Ovary (tissue), 9 donors: ENCODE measurements around the gene PSMD5. TPM values are rescaled to one million over a fixed set of nuclear protein-coding genes. Genes with fewer than 3 reads are reported as not detected.

ENCODE experiments used
- DNase-seq, 5 donors: peaks; one replicate each; pipeline ENCODE4 v3.0.0-alpha.2; 2019 to 2020
- H3K27ac ChIP-seq, 2 donors: fragments of 200-600 bp; one replicate each; pipeline versions ENCODE4 v1.5.1 to v1.8.0; 2019 to 2022
- H3K27me3 ChIP-seq: fragments of 200-600 bp; one replicate; pipeline ENCODE4 v1.8.0; 2022
- H3K36me3 ChIP-seq: fragments of 200-600 bp; sonication (generic); one replicate; pipeline ENCODE4 v1.5.1; 2019
- H3K4me1 ChIP-seq: one replicate; pipeline ENCODE4 v1.8.1; 2013; ENCODE audit warnings: mild to moderate bottlenecking, moderate library complexity; ENCODE audit not compliant: insufficient read depth
- H3K4me3 ChIP-seq: fragments of 200-600 bp; sonication (generic); one replicate; pipeline ENCODE4 v1.5.1; 2017
- H3K9me3 ChIP-seq, 2 donors: fragments of 200-600 bp in 1 of 2; sonication (generic) in 1 of 2; one replicate each; pipeline versions ENCODE4 v1.5.1 to v1.8.1; 2013 to 2019; ENCODE audit warnings: mild to moderate bottlenecking in 1 of 2, moderate library complexity in 1 of 2
- EP300 ChIP-seq: sonication (generic); formaldehyde crosslinking; IDR thresholded peaks from one replicate; pipeline ENCODE4 v1.6.1; 2017; ENCODE audit warnings: antibody characterized with exemption
- POLR2A ChIP-seq: fragments of 450-650 bp; IDR thresholded peaks from one replicate; pipeline ENCODE4 v1.6.1; 2017; ENCODE audit warnings: antibody characterized with exemption, mild to moderate bottlenecking, moderate library complexity
- WGBS, 3 donors: extraction: QIAGEN DNeasy Blood & Tissue Kit in 1 of 3; methylation state at CpG; one replicate each; pipeline versions ENCODE4 v1.1.5 to v1.1.7; 2013 to 2017; 5-methylcytosine and 5-hydroxymethylcytosine counted together
- intact Hi-C, 4 donors: fragments of 100-400 bp; cut with DNase I; formaldehyde crosslinking; loops; one replicate each; pipeline versions ENCODE4 v1.11.0 to v1.15.1; 2022 to 2023
- polyA plus RNA-seq, 2 donors: library from polyadenylated mRNA; stranded (reverse); fragments of 200-250 nt in 1 of 2; fragments of 350-450 nt in 1 of 2; fragmentation: Illumina TruSeq in 1 of 2; extraction: RNeasy Lipid Tissue Mini Kit (QIAGEN cat#74804) in 1 of 2; gene quantifications; one replicate each; pipeline ENCODE4 v1.2.3, GENCODE V29; 2013 to 2014
- total RNA-seq, 7 donors: library from RNA; depleted of rRNA in 2 of 7; stranded (reverse); fragments of >200 nt in 2 of 7; fragmentation: NEBNext Ultra II Directional in 3 of 7; extraction: Animal tissue kit (Norgen Biotek cat#: 25700) in 3 of 7; gene quantifications; one replicate each; pipeline versions ENCODE4 v1.1.0 to v1.2.4, GENCODE V29; 2016 to 2023
- TF ChIP-seq, protein P1 (sequence below), 3 donors: fragments of 450-650 bp in 2 of 3; fragments of 200-600 bp in 1 of 3; IDR thresholded peaks; one replicate each; pipeline versions ENCODE4 v1.5.1 to v1.8.0; 2016 to 2022; ENCODE audit warnings: antibody characterized with exemption in 3 of 3, mild to moderate bottlenecking in 1 of 3
- donor health status: DM: no; HTN: no; CAD: no; lungs with moderate emphysema.
- donor health status: DM: no; HTN: no; CAD: no.
- donor health status: Bipolar disorder and iron deficiency.
- donor health status: DM: yes; HTN: yes; CAD: no.
- donor health status: DM: no; HTN: no; CAD: no.
- donor health status: DM: yes; HTN: yes; CAD: no.

Gene PSMD5
- total and polyA plus RNA-seq, 9 donors: 13.4 to 49.2 (median 36.9) TPM

- peaks cover 6% of the 10 kb centered on the region for H3K4me1 ChIP-seq
- H3K27ac ChIP-seq: no peak overlapping the region
- no peak for DNase-seq
- H3K27me3 ChIP-seq: no peaks in the 10 kb centered on the region
- no peaks in the 10 kb centered on the region for H3K36me3 ChIP-seq
- no peak overlapping the region for H3K4me3 ChIP-seq
- H3K9me3 ChIP-seq: no peaks in the 10 kb centered on the region
- TF ChIP-seq, protein P1, sequence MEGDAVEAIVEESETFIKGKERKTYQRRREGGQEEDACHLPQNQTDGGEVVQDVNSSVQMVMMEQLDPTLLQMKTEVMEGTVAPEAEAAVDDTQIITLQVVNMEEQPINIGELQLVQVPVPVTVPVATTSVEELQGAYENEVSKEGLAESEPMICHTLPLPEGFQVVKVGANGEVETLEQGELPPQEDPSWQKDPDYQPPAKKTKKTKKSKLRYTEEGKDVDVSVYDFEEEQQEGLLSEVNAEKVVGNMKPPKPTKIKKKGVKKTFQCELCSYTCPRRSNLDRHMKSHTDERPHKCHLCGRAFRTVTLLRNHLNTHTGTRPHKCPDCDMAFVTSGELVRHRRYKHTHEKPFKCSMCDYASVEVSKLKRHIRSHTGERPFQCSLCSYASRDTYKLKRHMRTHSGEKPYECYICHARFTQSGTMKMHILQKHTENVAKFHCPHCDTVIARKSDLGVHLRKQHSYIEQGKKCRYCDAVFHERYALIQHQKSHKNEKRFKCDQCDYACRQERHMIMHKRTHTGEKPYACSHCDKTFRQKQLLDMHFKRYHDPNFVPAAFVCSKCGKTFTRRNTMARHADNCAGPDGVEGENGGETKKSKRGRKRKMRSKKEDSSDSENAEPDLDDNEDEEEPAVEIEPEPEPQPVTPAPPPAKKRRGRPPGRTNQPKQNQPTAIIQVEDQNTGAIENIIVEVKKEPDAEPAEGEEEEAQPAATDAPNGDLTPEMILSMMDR (IDR thresholded peaks at IDR 0.05): no peak
- no peak for TF ChIP-seq EP300
- TF ChIP-seq POLR2A: no peak
- intact Hi-C loops: loop anchor here in 1 of 4 donors (5.0 kb wide), 1 partner anchor 211 kb away; no protein-coding TSS in a partner anchor
- WGBS, 3 donors: 95 to 96% (median 96%) methylated on average over 6 of the region's 6 CpGs
Observed at GRCh38 chr9:120866651-120867050, 23.9 kb upstream of the PSMD5 start.

DNA sequence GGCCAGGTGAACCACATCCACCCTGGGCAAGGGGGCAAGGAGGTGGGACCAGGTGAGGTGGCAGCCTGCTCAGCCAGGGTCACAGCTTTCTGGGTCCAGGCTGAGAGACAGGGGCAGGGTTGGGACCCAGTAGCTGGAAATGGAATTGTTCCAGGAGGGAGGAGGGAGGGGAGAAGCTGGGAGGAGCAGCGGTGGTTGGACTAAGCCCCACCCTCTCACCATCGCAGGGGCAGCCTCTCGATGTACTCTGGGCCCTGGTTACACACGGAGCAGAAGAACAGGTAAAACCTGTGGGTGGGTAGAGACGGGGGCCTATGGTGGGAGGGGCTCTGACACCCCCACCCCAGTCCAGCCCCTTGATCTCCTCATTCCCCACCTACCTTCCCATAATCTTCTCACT lies 23.1 kb upstream of the PSMD5 start:
- no peaks in the 10 kb centered on the region for H3K27me3 ChIP-seq
- H3K4me3 ChIP-seq: no peak overlapping the region
- H3K4me1 ChIP-seq: peaks cover 6% of the 10 kb centered on the region
- no peaks in the 10 kb centered on the region for H3K36me3 ChIP-seq
- no peaks in the 10 kb centered on the region for H3K9me3 ChIP-seq
- TF ChIP-seq POLR2A (no peak), EP300 (no peak)
- TF ChIP-seq, protein P1 (IDR thresholded peaks at IDR 0.05): no peak
- 59 to 67% (median 60%) methylated on average over 5 of the region's 5 CpGs for WGBS, 3 donors
- no peak for DNase-seq
- intact Hi-C loops: loop anchor here in 1 of 4 donors (5.0 kb wide), 1 partner anchor 211 kb away; no protein-coding TSS in a partner anchor
- H3K27ac ChIP-seq: no peak overlapping the region

- TF ChIP-seq, protein P1 (IDR thresholded peaks at IDR 0.05): no peak
- TF ChIP-seq POLR2A (no peak), EP300 (no peak)
- H3K9me3 ChIP-seq: no peaks in the 10 kb centered on the region
- WGBS, 3 donors: 37 to 57% (median 56%) methylated on average over 5 of the region's 5 CpGs
- no peak for DNase-seq
- H3K36me3 ChIP-seq: no peaks in the 10 kb centered on the region
- no peak overlapping the region for H3K27ac ChIP-seq
- peaks cover 6% of the 10 kb centered on the region for H3K4me1 ChIP-seq
- H3K27me3 ChIP-seq: no peaks in the 10 kb centered on the region
- intact Hi-C loops: loop anchor here in 1 of 4 donors (5.0 kb wide), 1 partner anchor 212 kb away; no protein-coding TSS in a partner anchor
- H3K4me3 ChIP-seq: no peak overlapping the region
Observed at GRCh38 chr9:120865176-120865575, 22.5 kb upstream of the PSMD5 start.

- no peak for DNase-seq
- H3K4me1 ChIP-seq: peaks cover 6% of the 10 kb centered on the region
- no peak for TF ChIP-seq POLR2A
- TF ChIP-seq, protein P1 (IDR thresholded peaks at IDR 0.05): no peak
- TF ChIP-seq EP300: no peak
- H3K4me3 ChIP-seq: no peak overlapping the region
- 90 to 95% (median 92%) methylated on average over 5 of the region's 5 CpGs for WGBS, 3 donors
- no peaks in the 10 kb centered on the region for H3K36me3 ChIP-seq
- intact Hi-C loops: loop anchor here in 1 of 4 donors (5.0 kb wide), 1 partner anchor 213 kb away; no protein-coding TSS in a partner anchor
- H3K27me3 ChIP-seq: no peaks in the 10 kb centered on the region
- no peaks in the 10 kb centered on the region for H3K9me3 ChIP-seq
- H3K27ac ChIP-seq: no peak overlapping the region
Observed at GRCh38 chr9:120864719-120865118, 22.0 kb upstream of the PSMD5 start.
